HepG2 (cell line): ENCODE data around the gene NBEAL1. TPM values are rescaled to one million over a fixed set of nuclear protein-coding genes. Genes with fewer than 3 reads are reported as not detected.

Experiments
- GTF2F1 ChIP-seq: fragments of 150-350 bp; IDR thresholded peaks from 2 replicates; pipeline ENCODE4 v1.6.1; 2014; ENCODE audit warnings: low read length
- NR2F6 ChIP-seq, 2 experiments: IDR thresholded peaks; 2 replicates each; pipeline ENCODE4 v1.6.1; 2016; ENCODE audit warnings: antibody characterized with exemption in 1 of 2, mild to moderate bottlenecking in 1 of 2
- RBFOX2 ChIP-seq: fragments of 200-400 bp; formaldehyde crosslinking; IDR thresholded peaks from 2 replicates; pipeline ENCODE4 v1.6.1; 2017; ENCODE audit warnings: low read depth, mild to moderate bottlenecking, low read length
- SP4 ChIP-seq: sonication (generic); formaldehyde crosslinking; IDR thresholded peaks from 2 replicates; pipeline ENCODE4 v1.8.1; 2023; ENCODE audit warnings: mild to moderate bottlenecking, missing genetic modification reagents
- TCF12 ChIP-seq, 2 experiments: fragments of 450-650 bp in 1 of 2; sonication (generic) in 1 of 2; formaldehyde crosslinking in 1 of 2; IDR thresholded peaks; 2 replicates each; pipeline versions ENCODE4 v1.6.1 to v1.8.0; 2017 to 2022; ENCODE audit warnings: antibody characterized with exemption in 1 of 2, mild to moderate bottlenecking in 1 of 2, missing genetic modification reagents in 1 of 2, moderate library complexity in 1 of 2
- ZNF562 ChIP-seq: sonication (generic); formaldehyde crosslinking; IDR thresholded peaks from 2 replicates; pipeline ENCODE4 v1.8.0; 2022; ENCODE audit warnings: missing genetic modification reagents, borderline replicate concordance
- polyA plus RNA-seq, 8 experiments: library from polyadenylated mRNA; depleted of rRNA in 3 of 8; stranded (reverse) in 7 of 8; unstranded in 1 of 8; fragments of >200 nt; fragmentation: Illumina TruSeq in 4 of 8; extraction: Trizol in 4 of 8; gene quantifications; 2 replicates each; pipeline versions ENCODE4 v1.2.1 to v1.2.3, GENCODE V29; 2011 to 2016; ENCODE audit warnings: low read depth in 4 of 8, missing spikeins in 1 of 8, mixed read lengths in 1 of 8; ENCODE audit not compliant: insufficient read depth in 1 of 8
- total RNA-seq, 5 experiments: library from RNA; depleted of rRNA; stranded (reverse); fragments of >200 nt; fragmentation: Illumina TruSeq; extraction: Trizol; gene quantifications; 2 replicates each; pipeline ENCODE4 v1.2.3, GENCODE V29; 2016; ENCODE audit warnings: low read depth in 1 of 5
- TF ChIP-seq, protein P1 (sequence below): sonication (generic); formaldehyde crosslinking; IDR thresholded peaks from 2 replicates; pipeline ENCODE4 v1.4.0; 2020; ENCODE audit warnings: mild to moderate bottlenecking, missing genetic modification reagents
- TF ChIP-seq, protein P2 (sequence below): IDR thresholded peaks from 2 replicates; pipeline ENCODE4 v1.6.1; 2016; ENCODE audit warnings: missing genetic modification reagents, missing compliant biosample characterization
- TF ChIP-seq, protein P3 (sequence below): sonication (generic); formaldehyde crosslinking; IDR thresholded peaks from 2 replicates; pipeline ENCODE4 v1.5.1; 2020; ENCODE audit warnings: missing genetic modification reagents, mild to moderate bottlenecking, borderline replicate concordance
- TF ChIP-seq, protein P4 (sequence below): sonication (generic); formaldehyde crosslinking; IDR thresholded peaks from 2 replicates; pipeline ENCODE4 v1.5.0; 2020; ENCODE audit warnings: mild to moderate bottlenecking, missing genetic modification reagents, borderline replicate concordance
- TF ChIP-seq, protein P5 (sequence below): sonication (generic); formaldehyde crosslinking; IDR thresholded peaks from 2 replicates; pipeline ENCODE4 v1.8.0; 2023; ENCODE audit warnings: mild to moderate bottlenecking, missing genetic modification reagents
- TF ChIP-seq, protein P6 (sequence below): sonication (generic); formaldehyde crosslinking; IDR thresholded peaks from 2 replicates; pipeline ENCODE4 v1.8.0; 2022; ENCODE audit warnings: missing genetic modification reagents, mild to moderate bottlenecking, borderline replicate concordance

Gene NBEAL1
- total and polyA plus RNA-seq, 2 of the 13 experiments (the other 11 are each of a cell fraction or from before 2014, with no cell fraction given): 6.4 to 15.7 TPM

DNA sequence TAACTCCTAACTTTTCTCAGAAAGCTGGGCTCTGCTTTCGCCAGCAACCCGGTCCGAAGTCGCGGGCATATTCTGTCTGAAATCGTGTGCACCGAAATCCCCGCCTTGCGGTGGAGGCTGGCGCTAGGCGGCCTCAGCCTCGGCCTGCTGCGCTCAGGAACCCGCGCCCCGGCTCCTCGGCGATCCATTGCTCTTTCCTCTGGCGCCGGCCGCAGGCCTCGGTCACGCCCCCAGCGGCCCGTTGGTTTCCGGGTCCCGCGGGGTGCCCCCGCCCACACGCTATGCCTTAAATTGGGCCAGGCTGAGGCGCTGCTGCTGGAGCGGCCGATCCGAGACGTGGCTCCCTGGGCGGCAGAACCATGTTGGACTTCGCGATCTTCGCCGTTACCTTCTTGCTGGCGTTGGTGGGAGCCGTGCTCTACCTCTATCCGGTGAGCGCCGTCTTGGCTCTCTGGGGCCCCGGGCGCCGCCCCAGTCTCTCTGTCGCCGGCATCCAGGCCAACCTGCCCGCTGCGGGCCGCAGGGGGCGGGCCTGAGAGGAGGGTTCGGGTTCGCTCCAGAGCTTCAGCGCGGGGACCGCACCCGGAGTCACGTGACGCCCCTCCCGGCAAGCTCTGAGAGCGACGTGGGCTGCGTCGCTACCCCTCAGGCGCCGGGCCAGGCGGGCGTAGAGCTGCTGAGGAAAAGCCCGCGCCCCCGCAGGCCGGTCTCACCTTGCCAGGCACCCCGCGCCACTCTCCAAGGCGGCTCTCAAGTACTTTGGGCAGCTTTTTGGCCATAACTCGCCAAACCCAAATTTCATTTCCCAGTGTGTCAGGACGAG lies 224.2 kb downstream of the NBEAL1 start, which contains the start of gene CYP20A1 (continued):
- TF ChIP-seq, protein P1, sequence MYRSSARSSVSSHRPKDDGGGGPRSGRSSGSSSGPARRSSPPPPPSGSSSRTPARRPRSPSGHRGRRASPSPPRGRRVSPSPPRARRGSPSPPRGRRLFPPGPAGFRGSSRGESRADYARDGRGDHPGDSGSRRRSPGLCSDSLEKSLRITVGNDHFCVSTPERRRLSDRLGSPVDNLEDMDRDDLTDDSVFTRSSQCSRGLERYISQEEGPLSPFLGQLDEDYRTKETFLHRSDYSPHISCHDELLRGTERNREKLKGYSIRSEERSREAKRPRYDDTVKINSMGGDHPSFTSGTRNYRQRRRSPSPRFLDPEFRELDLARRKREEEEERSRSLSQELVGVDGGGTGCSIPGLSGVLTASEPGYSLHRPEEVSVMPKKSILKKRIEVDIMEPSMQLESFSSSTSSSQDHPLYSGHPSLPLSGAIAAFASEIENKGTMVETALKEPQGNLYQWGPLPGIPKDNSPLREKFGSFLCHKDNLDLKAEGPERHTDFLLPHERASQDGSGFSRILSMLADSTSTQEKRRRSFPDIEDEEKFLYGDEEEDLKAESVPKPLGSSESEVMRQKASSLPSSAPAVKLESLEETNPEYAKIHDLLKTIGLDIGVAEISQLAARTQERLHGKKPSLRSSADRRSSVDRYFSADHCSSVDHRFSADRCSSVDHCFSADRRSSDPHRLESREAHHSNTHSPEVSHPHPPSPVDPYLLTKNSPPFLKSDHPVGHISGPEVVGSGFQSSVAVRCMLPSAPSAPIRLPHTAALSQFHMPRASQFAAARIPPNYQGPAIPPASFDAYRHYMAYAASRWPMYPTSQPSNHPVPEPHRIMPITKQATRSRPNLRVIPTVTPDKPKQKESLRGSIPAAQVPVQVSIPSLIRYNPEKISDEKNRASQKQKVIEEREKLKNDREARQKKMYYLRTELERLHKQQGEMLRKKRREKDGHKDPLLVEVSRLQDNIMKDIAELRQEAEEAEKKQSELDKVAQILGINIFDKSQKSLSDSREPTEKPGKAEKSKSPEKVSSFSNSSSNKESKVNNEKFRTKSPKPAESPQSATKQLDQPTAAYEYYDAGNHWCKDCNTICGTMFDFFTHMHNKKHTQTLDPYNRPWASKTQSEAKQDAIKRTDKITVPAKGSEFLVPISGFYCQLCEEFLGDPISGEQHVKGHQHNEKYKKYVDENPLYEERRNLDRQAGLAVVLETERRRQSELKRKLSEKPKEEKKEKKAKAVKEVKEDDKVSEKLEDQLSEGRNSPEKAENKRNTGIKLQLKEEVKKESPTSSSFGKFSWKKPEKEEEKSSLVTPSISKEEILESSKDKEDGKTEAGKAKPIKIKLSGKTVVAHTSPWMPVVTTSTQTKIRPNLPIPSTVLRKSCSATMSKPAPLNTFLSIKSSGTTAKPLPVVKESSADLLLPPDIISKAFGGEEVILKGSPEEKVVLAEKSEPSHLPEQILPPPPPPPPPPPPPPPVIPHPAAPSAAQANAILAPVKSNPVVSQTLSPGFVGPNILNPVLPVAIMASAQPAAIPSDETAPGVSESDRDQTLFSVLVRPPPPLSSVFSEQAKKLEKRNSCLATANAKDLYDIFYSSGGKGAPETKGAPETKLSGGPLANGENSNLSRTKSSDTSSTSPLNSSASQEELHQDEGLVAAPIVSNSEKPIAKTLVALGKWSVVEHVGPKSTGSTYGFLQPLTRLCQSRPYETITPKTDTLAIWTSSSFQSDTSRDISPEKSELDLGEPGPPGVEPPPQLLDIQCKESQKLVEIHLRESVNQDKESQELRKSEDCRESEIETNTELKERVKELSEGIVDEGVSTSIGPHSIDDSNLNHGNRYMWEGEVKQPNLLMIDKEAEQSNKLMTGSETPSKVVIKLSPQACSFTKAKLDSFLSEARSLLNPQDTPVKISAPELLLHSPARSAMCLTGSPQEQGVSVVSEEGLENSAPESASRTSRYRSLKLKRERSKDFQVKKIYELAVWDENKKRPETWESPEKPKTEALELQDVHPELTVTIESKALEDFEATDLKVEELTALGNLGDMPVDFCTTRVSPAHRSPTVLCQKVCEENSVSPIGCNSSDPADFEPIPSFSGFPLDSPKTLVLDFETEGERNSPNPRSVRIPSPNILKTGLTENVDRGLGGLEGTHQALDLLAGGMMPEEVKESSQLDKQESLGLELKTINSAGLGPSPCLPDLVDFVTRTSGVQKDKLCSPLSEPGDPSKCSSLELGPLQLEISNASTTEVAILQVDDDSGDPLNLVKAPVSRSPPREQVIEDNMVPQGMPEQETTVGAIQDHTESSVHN (CRISPR knock-in tag): no peak
- TF ChIP-seq, protein P2, sequence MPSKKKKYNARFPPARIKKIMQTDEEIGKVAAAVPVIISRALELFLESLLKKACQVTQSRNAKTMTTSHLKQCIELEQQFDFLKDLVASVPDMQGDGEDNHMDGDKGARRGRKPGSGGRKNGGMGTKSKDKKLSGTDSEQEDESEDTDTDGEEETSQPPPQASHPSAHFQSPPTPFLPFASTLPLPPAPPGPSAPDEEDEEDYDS (CRISPR knock-in tag): peak; percentile 99
- 0 out of 2 replicates have a peak, but pooled peaks have one; percentile 7 for TF ChIP-seq NR2F6 (IDR thresholded peaks at IDR 0.05)
- 0 out of 2 replicates have a peak, but pooled peaks have one; percentile 6 for TF ChIP-seq NR2F6 (CRISPR knock-in tag; IDR thresholded peaks at IDR 0.05)
- TF ChIP-seq, protein P3, sequence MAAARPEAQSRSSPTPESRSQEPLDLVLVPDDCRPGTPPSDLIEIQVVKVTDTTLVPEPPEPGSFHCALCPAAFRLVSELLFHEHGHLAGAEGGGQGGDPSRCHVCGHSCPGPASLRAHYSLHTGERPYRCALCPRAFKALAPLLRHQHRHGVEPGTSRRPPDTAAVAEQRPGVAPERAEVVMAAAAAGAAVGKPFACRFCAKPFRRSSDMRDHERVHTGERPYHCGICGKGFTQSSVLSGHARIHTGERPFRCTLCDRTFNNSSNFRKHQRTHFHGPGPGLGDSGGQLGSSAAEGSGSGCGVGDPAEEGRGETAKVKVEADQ (CRISPR knock-in tag): peak; percentile 78
- no peak for TF ChIP-seq TCF12 (IDR thresholded peaks at IDR 0.05)
- TF ChIP-seq TCF12 (CRISPR knock-in tag; IDR thresholded peaks at IDR 0.05): peak; percentile 96; the same call in 1 of the 2 replicates
- peak; percentile 99 for TF ChIP-seq RBFOX2
- TF ChIP-seq, protein P4, sequence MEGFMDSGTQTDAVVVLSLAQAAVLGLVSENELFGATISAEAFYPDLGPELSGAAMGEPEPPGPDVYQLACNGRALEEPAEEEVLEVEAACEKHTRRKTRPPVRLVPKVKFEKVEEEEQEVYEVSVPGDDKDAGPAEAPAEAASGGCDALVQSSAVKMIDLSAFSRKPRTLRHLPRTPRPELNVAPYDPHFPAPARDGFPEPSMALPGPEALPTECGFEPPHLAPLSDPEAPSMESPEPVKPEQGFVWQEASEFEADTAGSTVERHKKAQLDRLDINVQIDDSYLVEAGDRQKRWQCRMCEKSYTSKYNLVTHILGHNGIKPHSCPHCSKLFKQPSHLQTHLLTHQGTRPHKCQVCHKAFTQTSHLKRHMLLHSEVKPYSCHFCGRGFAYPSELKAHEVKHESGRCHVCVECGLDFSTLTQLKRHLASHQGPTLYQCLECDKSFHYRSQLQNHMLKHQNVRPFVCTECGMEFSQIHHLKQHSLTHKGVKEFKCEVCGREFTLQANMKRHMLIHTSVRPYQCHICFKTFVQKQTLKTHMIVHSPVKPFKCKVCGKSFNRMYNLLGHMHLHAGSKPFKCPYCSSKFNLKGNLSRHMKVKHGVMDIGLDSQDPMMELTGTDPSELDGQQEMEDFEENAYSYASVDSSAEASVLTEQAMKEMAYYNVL (CRISPR knock-in tag): peak; percentile 87
- TF ChIP-seq, protein P5, sequence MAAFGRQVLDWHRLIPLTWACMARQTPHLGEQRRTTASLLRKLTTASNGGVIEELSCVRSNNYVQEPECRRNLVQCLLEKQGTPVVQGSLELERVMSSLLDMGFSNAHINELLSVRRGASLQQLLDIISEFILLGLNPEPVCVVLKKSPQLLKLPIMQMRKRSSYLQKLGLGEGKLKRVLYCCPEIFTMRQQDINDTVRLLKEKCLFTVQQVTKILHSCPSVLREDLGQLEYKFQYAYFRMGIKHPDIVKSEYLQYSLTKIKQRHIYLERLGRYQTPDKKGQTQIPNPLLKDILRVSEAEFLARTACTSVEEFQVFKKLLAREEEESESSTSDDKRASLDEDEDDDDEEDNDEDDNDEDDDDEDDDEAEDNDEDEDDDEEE: peak; percentile 96; the same call in 1 of the 2 replicates
- TF ChIP-seq ZNF562 (CRISPR knock-in tag): no peak
- peak; percentile 98 for TF ChIP-seq SP4 (CRISPR knock-in tag)
- TF ChIP-seq, protein P6, sequence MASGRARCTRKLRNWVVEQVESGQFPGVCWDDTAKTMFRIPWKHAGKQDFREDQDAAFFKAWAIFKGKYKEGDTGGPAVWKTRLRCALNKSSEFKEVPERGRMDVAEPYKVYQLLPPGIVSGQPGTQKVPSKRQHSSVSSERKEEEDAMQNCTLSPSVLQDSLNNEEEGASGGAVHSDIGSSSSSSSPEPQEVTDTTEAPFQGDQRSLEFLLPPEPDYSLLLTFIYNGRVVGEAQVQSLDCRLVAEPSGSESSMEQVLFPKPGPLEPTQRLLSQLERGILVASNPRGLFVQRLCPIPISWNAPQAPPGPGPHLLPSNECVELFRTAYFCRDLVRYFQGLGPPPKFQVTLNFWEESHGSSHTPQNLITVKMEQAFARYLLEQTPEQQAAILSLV (CRISPR knock-in tag): peak; percentile 98
- TF ChIP-seq GTF2F1: peak; percentile 78; the same call in 1 of the 2 replicates
